ENCODE data around the gene PHPT1.

GRCh38 chr9:136881691-136882108 is 32.5 kb downstream of the PHPT1 start:
- TF ChIP-seq, protein P1, sequence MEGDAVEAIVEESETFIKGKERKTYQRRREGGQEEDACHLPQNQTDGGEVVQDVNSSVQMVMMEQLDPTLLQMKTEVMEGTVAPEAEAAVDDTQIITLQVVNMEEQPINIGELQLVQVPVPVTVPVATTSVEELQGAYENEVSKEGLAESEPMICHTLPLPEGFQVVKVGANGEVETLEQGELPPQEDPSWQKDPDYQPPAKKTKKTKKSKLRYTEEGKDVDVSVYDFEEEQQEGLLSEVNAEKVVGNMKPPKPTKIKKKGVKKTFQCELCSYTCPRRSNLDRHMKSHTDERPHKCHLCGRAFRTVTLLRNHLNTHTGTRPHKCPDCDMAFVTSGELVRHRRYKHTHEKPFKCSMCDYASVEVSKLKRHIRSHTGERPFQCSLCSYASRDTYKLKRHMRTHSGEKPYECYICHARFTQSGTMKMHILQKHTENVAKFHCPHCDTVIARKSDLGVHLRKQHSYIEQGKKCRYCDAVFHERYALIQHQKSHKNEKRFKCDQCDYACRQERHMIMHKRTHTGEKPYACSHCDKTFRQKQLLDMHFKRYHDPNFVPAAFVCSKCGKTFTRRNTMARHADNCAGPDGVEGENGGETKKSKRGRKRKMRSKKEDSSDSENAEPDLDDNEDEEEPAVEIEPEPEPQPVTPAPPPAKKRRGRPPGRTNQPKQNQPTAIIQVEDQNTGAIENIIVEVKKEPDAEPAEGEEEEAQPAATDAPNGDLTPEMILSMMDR (IDR thresholded peaks at IDR 0.05), result no peak
- no peak for TF ChIP-seq POLR2A (IDR thresholded peaks at IDR 0.05)
